Neural crest cell (in vitro differentiated cells): Measurements from ENCODE around the gene ASPG. TPM values are rescaled to one million over a fixed set of nuclear protein-coding genes. Genes with fewer than 3 reads are reported as not detected.

Experiments
- DNase-seq: peaks from one replicate; pipeline ENCODE4 v3.0.0; 2021; ENCODE audit warnings: low read depth, mixed read lengths, low spot score
- H3K27ac Mint-ChIP-seq: one replicate; pipeline ENCODE4 v1.8.0; 2021; ENCODE audit warnings: mild to moderate bottlenecking, mixed read lengths; ENCODE audit not compliant: unreplicated experiment
- H3K27me3 Mint-ChIP-seq: 2 replicates; pipeline ENCODE4 v1.8.0; 2021; ENCODE audit warnings: low read depth, mild to moderate bottlenecking, mixed read lengths
- H3K36me3 Mint-ChIP-seq: 2 replicates; pipeline ENCODE4 v1.8.0; 2021; ENCODE audit warnings: low read depth, mild to moderate bottlenecking, mixed read lengths
- H3K4me1 Mint-ChIP-seq: 2 replicates; pipeline ENCODE4 v1.8.0; 2021; ENCODE audit warnings: mixed read lengths
- H3K4me3 Mint-ChIP-seq: one replicate; pipeline ENCODE4 v1.8.0; 2021; ENCODE audit warnings: mild to moderate bottlenecking, mixed read lengths
- H3K9me3 Mint-ChIP-seq: 2 replicates; pipeline ENCODE4 v1.8.0; 2021; ENCODE audit warnings: mixed read lengths
- CTCF ChIP-seq: fragments of 200-600 bp; sonication (generic); conservative IDR thresholded peaks from 2 replicates; pipeline ENCODE4 v1.5.0; 2021; ENCODE audit warnings: antibody characterized with exemption, mild to moderate bottlenecking
- total RNA-seq: library from RNA; stranded (reverse); gene quantifications from 2 replicates; pipeline ENCODE4 v1.2.1, GENCODE V29; 2021

ASPG gene
- total RNA-seq, 1 donor from 2014 or later: not detected

- Mint-ChIP-seq H3K27me3 (peaks cover 3% of the 10 kb centered on the region), H3K4me3 (no peak overlapping the region), H3K27ac (no peak overlapping the region), H3K9me3 (no peaks in the 10 kb centered on the region), H3K36me3 (no peaks in the 10 kb centered on the region), H3K4me1 (peaks cover 19% of the 10 kb centered on the region)
- TF ChIP-seq CTCF: no peak
- DNase-seq: no peak
Observed at GRCh38 chr14:104144911-104145825, 59.7 kb downstream of the ASPG start.

- Mint-ChIP-seq H3K4me1 (peaks cover 19% of the 10 kb centered on the region), H3K4me3 (no peak overlapping the region), H3K36me3 (no peaks in the 10 kb centered on the region), H3K27ac (no peak overlapping the region), H3K27me3 (no peaks in the 10 kb centered on the region), H3K9me3 (no peaks in the 10 kb centered on the region)
- no peak for DNase-seq
- TF ChIP-seq CTCF: no peak
Observed at GRCh38 chr14:104145826-104146601, 60.5 kb downstream of the ASPG start.

GRCh38 chr14:104146651-104147345 is 61.3 kb downstream of the ASPG start:
- H3K27me3 Mint-ChIP-seq: no peaks in the 10 kb centered on the region
- H3K4me1 Mint-ChIP-seq: peaks cover 23% of the 10 kb centered on the region
- no peak overlapping the region for H3K4me3 Mint-ChIP-seq
- DNase-seq: no peak
- no peaks in the 10 kb centered on the region for H3K9me3 Mint-ChIP-seq
- H3K36me3 Mint-ChIP-seq: no peaks in the 10 kb centered on the region
- H3K27ac Mint-ChIP-seq: no peak overlapping the region
- TF ChIP-seq CTCF: no peak

- no peaks in the 10 kb centered on the region for H3K36me3 Mint-ChIP-seq
- no peak overlapping the region for H3K27ac Mint-ChIP-seq
- H3K4me1 Mint-ChIP-seq: peaks cover 24% of the 10 kb centered on the region
- DNase-seq: no peak
- TF ChIP-seq CTCF: no peak
- no peaks in the 10 kb centered on the region for H3K27me3 Mint-ChIP-seq
- H3K9me3 Mint-ChIP-seq: no peaks in the 10 kb centered on the region
- H3K4me3 Mint-ChIP-seq: no peak overlapping the region
Observed at GRCh38 chr14:104147346-104148125, 62.0 kb downstream of the ASPG start.
